Stomach (tissue), 4 donors: ENCODE data around the gene TRPM1.

ENCODE experiments used
- EP300 ChIP-seq: sonication (generic); formaldehyde crosslinking; IDR thresholded peaks from one replicate; pipeline ENCODE4 v1.6.1; 2017; ENCODE audit warnings: antibody characterized with exemption
- TF ChIP-seq, protein P1 (sequence below), 7 experiments: fragments of 450-650 bp in 4 of 7; fragments of 200-600 bp in 3 of 7; sonication (generic) in 3 of 7; IDR thresholded peaks; one replicate each; pipeline ENCODE4 v1.5.1; 2016 to 2019; ENCODE audit warnings: antibody characterized with exemption in 7 of 7, control low read depth in 2 of 7, mild to moderate bottlenecking in 1 of 7

- TF ChIP-seq, protein P1, sequence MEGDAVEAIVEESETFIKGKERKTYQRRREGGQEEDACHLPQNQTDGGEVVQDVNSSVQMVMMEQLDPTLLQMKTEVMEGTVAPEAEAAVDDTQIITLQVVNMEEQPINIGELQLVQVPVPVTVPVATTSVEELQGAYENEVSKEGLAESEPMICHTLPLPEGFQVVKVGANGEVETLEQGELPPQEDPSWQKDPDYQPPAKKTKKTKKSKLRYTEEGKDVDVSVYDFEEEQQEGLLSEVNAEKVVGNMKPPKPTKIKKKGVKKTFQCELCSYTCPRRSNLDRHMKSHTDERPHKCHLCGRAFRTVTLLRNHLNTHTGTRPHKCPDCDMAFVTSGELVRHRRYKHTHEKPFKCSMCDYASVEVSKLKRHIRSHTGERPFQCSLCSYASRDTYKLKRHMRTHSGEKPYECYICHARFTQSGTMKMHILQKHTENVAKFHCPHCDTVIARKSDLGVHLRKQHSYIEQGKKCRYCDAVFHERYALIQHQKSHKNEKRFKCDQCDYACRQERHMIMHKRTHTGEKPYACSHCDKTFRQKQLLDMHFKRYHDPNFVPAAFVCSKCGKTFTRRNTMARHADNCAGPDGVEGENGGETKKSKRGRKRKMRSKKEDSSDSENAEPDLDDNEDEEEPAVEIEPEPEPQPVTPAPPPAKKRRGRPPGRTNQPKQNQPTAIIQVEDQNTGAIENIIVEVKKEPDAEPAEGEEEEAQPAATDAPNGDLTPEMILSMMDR (IDR thresholded peaks at IDR 0.05) = no peak
- TF ChIP-seq EP300 = no peak
Observed at GRCh38 chr15:31035610-31036009, 65.9 kb downstream of the TRPM1 start.
